ENCODE data around the gene GAS2. TPM values are rescaled to one million over a fixed set of nuclear protein-coding genes. Genes with fewer than 3 reads are reported as not detected.

The GAS2 gene
- total RNA-seq, 1 experiment from 2014 or later, result 0.62 TPM

Other genes starting within 250 kb of the GAS2 start
- 11.1 and 15.5 TPM in 2 replicates for gene FANCF, start 40.8 kb upstream of the GAS2 start, total RNA-seq (2014; rRNA removed; shearing (Covaris generic))
- 3.9 and 4.9 TPM in 2 replicates for gene SVIP, start 163.2 kb downstream of the GAS2 start, total RNA-seq (2014; rRNA removed; shearing (Covaris generic))
- gene CCDC179, start 193.9 kb downstream of the GAS2 start, total RNA-seq (2014; rRNA removed; shearing (Covaris generic)), result not detected in 2 replicates